Neural crest cell (in vitro differentiated cells): ENCODE results near the gene CHEK2. TPM values are rescaled to one million over a fixed set of nuclear protein-coding genes. Genes with fewer than 3 reads are reported as not detected.

Experiments used
- DNase-seq: peaks from one replicate; pipeline ENCODE4 v3.0.0; 2021; ENCODE audit warnings: low read depth, mixed read lengths, low spot score
- H3K27ac Mint-ChIP-seq: one replicate; pipeline ENCODE4 v1.8.0; 2021; ENCODE audit warnings: mild to moderate bottlenecking, mixed read lengths; ENCODE audit not compliant: unreplicated experiment
- H3K27me3 Mint-ChIP-seq: 2 replicates; pipeline ENCODE4 v1.8.0; 2021; ENCODE audit warnings: low read depth, mild to moderate bottlenecking, mixed read lengths
- H3K36me3 Mint-ChIP-seq: 2 replicates; pipeline ENCODE4 v1.8.0; 2021; ENCODE audit warnings: low read depth, mild to moderate bottlenecking, mixed read lengths
- H3K4me1 Mint-ChIP-seq: 2 replicates; pipeline ENCODE4 v1.8.0; 2021; ENCODE audit warnings: mixed read lengths
- H3K4me3 Mint-ChIP-seq: one replicate; pipeline ENCODE4 v1.8.0; 2021; ENCODE audit warnings: mild to moderate bottlenecking, mixed read lengths
- H3K9me3 Mint-ChIP-seq: 2 replicates; pipeline ENCODE4 v1.8.0; 2021; ENCODE audit warnings: mixed read lengths
- total RNA-seq: library from RNA; stranded (reverse); gene quantifications from 2 replicates; pipeline ENCODE4 v1.2.1, GENCODE V29; 2021
- TF ChIP-seq, protein P1 (sequence below): fragments of 200-600 bp; sonication (generic); conservative IDR thresholded peaks from 2 replicates; pipeline ENCODE4 v1.5.0; 2021; ENCODE audit warnings: antibody characterized with exemption, mild to moderate bottlenecking

Gene CHEK2
- total RNA-seq, 1 donor from 2014 or later, result 44.2 TPM

DNA sequence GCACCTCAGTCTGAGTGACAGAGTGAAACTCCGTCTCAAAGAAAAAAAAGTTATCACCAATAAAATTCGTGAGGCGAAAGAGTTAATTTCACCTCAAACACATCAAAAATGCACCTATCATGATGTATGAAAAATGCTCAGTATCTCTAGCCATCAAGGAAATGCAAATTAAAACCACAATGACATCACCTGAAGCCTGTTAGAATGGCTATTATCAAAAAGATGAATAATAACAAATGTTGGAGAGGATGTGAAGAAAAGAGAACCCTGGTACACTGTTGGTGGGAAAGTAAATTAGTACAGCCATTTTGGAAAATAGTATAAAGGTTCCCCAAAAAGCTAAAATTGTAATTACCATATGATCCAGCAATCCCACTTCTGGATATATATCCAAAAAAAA is 23.6 kb downstream of the CHEK2 start:
- no peak overlapping the region for H3K27ac Mint-ChIP-seq
- H3K4me1 Mint-ChIP-seq, result no peaks in the 10 kb centered on the region
- H3K9me3 Mint-ChIP-seq, result no peaks in the 10 kb centered on the region
- no peak for DNase-seq
- TF ChIP-seq, protein P1, sequence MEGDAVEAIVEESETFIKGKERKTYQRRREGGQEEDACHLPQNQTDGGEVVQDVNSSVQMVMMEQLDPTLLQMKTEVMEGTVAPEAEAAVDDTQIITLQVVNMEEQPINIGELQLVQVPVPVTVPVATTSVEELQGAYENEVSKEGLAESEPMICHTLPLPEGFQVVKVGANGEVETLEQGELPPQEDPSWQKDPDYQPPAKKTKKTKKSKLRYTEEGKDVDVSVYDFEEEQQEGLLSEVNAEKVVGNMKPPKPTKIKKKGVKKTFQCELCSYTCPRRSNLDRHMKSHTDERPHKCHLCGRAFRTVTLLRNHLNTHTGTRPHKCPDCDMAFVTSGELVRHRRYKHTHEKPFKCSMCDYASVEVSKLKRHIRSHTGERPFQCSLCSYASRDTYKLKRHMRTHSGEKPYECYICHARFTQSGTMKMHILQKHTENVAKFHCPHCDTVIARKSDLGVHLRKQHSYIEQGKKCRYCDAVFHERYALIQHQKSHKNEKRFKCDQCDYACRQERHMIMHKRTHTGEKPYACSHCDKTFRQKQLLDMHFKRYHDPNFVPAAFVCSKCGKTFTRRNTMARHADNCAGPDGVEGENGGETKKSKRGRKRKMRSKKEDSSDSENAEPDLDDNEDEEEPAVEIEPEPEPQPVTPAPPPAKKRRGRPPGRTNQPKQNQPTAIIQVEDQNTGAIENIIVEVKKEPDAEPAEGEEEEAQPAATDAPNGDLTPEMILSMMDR, result no peak
- no peaks in the 10 kb centered on the region for H3K27me3 Mint-ChIP-seq
- no peak overlapping the region for H3K4me3 Mint-ChIP-seq
- H3K36me3 Mint-ChIP-seq, result peaks cover 13% of the 10 kb centered on the region

DNA sequence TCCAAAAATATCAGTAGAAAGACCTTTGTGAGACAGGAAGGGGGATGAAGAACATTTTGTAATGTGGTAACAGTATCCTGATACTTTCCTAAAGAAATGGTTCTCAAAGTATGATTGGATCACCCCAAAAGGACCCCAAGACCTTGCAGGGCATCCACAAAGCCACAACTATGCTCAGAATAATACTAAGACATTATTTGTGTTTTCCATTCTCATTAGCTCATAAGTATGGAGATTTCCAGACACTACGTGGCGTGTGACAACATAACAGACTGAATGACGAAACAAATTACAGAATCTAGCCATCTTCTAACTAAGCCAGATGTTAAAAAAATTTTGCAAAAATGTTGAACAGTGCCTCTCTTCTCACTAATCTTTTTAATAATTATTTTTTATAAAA is 24.9 kb downstream of the CHEK2 start:
- H3K4me3 Mint-ChIP-seq, result no peak overlapping the region
- no peaks in the 10 kb centered on the region for H3K9me3 Mint-ChIP-seq
- no peak overlapping the region for H3K27ac Mint-ChIP-seq
- H3K27me3 Mint-ChIP-seq, result no peaks in the 10 kb centered on the region
- peaks cover 17% of the 10 kb centered on the region for H3K36me3 Mint-ChIP-seq
- peaks cover 3% of the 10 kb centered on the region for H3K4me1 Mint-ChIP-seq
- DNase-seq, result no peak
- TF ChIP-seq, protein P1, result no peak

DNA sequence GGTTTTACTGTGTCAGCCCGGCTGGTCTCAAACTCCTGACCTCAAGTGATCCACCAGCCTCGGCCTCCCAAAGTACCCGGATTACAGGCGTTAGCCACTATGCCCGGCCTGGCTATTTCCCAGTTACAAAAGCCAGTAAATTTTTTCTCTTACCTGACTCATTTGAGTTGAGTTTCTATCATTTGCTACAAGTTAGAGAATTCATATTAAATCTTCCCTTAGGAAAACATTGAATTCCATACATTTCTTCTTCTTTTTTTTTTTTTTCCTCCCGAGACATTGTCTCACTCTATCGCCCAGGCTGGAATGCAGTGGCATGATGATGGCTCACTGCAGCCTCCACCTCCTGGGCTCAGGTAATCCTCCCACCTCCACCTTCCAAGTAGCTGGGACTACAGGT is 26.0 kb downstream of the CHEK2 start:
- TF ChIP-seq, protein P1, result no peak
- H3K9me3 Mint-ChIP-seq, result no peaks in the 10 kb centered on the region
- H3K4me3 Mint-ChIP-seq, result no peak overlapping the region
- H3K36me3 Mint-ChIP-seq, result peaks cover 15% of the 10 kb centered on the region
- no peak overlapping the region for H3K27ac Mint-ChIP-seq
- peaks cover 6% of the 10 kb centered on the region for H3K4me1 Mint-ChIP-seq
- no peak for DNase-seq
- no peaks in the 10 kb centered on the region for H3K27me3 Mint-ChIP-seq

DNA sequence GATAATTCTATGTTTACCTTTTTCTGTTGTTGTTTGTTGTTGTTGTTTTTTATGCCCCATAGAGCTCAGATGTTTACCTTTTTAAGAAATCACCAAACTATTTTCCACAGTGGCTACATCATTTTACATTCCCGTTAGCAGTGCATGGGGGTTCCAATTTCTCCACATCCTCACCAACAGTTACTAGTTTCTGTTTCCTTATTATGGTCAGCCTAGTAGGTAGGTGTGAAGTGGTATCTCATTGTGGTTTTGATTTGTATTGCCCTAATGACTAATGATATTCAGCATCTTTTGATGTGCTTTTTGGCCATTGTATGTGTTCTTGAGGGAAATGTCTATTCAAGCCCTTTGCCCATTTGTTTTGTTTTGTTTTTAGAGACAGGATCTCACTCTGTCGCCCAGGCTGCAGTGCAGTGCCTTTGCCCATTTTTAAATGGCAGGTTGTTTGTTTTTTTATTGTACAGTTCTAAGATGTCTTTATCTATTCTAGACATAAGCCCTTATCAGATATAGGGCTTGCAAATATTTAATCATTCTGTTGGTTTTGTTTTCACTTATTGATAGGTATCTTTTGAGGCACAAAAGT is 27.5 kb downstream of the CHEK2 start:
- no peak for DNase-seq
- TF ChIP-seq, protein P1, result no peak
- peaks cover 7% of the 10 kb centered on the region for H3K4me1 Mint-ChIP-seq
- H3K4me3 Mint-ChIP-seq, result no peak overlapping the region
- H3K36me3 Mint-ChIP-seq, result peaks cover 13% of the 10 kb centered on the region
- no peaks in the 10 kb centered on the region for H3K27me3 Mint-ChIP-seq
- H3K9me3 Mint-ChIP-seq, result no peaks in the 10 kb centered on the region
- H3K27ac Mint-ChIP-seq, result no peak overlapping the region

DNA sequence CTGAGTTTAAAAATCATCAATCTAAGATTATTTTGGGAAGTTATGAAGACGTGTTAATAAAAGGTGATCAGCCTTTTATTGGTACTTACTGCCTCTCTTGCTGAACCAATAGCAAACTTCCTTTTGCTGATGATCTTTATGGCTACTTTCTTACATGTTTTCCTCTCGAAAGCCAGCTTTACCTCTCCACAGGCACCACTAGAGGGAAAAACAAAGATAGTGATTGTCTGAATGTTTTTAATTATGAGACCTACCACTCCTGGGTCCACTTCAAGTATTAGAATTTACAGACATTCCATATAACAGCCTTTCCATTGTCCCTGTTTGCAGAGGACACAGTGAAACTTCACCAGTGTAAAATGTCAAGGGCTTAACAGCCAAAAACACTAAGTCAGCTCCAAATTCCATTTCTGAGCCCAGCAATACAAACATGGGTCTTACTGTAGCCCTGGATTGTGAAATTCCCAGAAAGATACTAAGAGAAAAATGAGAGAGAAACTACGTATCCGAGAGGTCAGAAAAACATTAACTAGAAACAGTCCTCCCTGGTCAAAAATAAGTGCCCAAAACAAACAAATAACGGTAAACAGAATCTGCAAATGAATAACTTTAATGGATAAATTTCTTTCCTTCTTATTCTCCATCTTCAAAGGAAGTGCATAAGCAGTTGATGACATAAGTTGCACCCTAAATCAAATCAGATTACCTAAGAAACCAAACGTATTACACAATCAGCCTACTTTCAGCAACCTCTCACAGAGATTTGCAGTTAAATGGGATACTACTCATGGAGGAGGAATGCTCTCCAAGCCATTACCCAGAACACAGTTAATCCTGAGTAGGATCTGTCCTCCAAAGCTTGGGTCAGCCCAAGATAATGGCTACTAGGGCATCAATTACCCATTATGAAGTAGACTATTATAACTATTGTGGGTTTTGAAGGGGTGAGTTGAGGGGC is 29.5 kb downstream of the CHEK2 start:
- Mint-ChIP-seq H3K27me3 (no peaks in the 10 kb centered on the region), H3K36me3 (peaks cover 11% of the 10 kb centered on the region), H3K4me1 (peaks cover 11% of the 10 kb centered on the region), H3K9me3 (no peaks in the 10 kb centered on the region), H3K4me3 (no peak overlapping the region), H3K27ac (no peak overlapping the region)
- no peak for DNase-seq
- TF ChIP-seq, protein P1, result no peak
